Tibial nerve (tissue), 4 donors: ENCODE results near the gene CPAMD8.

Experiments
- CTCF ChIP-seq, 5 experiments: fragments of 200-600 bp in 3 of 5; fragments of 450-650 bp in 2 of 5; sonication (generic) in 3 of 5; IDR thresholded peaks; one replicate each; pipeline ENCODE4 v1.5.1; 2016 to 2019; ENCODE audit warnings: antibody characterized with exemption in 5 of 5, mild to moderate bottlenecking in 3 of 5, moderate library complexity in 2 of 5
- EP300 ChIP-seq, 2 donors: sonication (generic); formaldehyde crosslinking; IDR thresholded peaks; one replicate each; pipeline ENCODE4 v1.6.1; 2017; ENCODE audit warnings: antibody characterized with exemption in 2 of 2, mild to moderate bottlenecking in 1 of 2
- POLR2A ChIP-seq, 2 donors: fragments of 450-650 bp; IDR thresholded peaks; one replicate each; pipeline ENCODE4 v1.6.1; 2017; ENCODE audit warnings: antibody characterized with exemption in 2 of 2, mild to moderate bottlenecking in 2 of 2, moderate library complexity in 2 of 2

GRCh38 chr19:16904599-16904998 is 122.0 kb downstream of the CPAMD8 start:
- TF ChIP-seq CTCF (IDR thresholded peaks at IDR 0.05) (no peak), EP300 (IDR thresholded peaks at IDR 0.05) (no peak), POLR2A (IDR thresholded peaks at IDR 0.05) (no peak)
